ENCODE measurements around the gene KDM2A. TPM values are rescaled to one million over a fixed set of nuclear protein-coding genes. Genes with fewer than 3 reads are reported as not detected.

Gene KDM2A
- total and polyA plus RNA-seq, 2 donors (not counting 1 experiment from before 2014, with no cell fraction given), result 132 to 229 TPM

DNA sequence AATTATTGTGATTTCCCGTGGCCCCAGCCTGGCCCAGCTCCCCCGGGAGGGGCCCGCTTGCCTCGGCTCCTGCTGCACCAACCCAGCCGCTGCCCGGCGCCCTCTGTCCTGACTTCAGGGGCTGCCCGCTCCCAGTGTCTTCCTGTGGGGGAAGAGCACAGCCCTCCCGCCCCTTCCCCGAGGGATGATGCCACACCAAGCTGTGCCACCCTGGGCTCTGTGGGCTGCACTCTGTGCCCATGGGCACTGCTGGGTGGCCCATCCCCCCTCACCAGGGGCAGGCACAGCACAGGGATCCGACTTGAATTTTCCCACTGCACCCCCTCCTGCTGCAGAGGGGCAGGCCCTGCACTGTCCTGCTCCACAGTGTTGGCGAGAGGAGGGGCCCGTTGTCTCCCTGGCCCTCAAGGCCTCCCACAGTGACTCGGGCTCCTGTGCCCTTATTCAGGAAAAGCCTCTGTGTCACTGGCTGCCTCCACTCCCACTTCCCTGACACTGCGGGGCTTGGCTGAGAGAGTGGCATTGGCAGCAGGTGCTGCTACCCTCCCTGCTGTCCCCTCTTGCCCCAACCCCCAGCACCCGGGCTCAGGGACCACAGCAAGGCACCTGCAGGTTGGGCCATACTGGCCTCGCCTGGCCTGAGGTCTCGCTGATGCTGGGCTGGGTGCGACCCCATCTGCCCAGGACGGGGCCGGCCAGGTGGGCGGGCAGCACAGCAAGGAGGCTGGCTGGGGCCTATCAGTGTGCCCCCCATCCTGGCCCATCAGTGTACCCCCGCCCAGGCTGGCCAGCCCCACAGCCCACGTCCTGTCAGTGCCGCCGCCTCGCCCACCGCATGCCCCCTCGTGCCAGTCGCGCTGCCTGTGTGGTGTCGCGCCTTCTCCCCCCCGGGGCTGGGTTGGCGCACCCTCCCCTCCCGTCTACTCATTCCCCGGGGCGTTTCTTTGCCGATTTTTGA lies 166.8 kb downstream of the KDM2A start:
- TF ChIP-seq EZH2 (IDR thresholded peaks at IDR 0.05; ENCODE audit: borderline replicate concordance, insufficient read depth, low read depth, low read length, poor library complexity, severe bottlenecking), result no peak
- TF ChIP-seq, protein P1, sequence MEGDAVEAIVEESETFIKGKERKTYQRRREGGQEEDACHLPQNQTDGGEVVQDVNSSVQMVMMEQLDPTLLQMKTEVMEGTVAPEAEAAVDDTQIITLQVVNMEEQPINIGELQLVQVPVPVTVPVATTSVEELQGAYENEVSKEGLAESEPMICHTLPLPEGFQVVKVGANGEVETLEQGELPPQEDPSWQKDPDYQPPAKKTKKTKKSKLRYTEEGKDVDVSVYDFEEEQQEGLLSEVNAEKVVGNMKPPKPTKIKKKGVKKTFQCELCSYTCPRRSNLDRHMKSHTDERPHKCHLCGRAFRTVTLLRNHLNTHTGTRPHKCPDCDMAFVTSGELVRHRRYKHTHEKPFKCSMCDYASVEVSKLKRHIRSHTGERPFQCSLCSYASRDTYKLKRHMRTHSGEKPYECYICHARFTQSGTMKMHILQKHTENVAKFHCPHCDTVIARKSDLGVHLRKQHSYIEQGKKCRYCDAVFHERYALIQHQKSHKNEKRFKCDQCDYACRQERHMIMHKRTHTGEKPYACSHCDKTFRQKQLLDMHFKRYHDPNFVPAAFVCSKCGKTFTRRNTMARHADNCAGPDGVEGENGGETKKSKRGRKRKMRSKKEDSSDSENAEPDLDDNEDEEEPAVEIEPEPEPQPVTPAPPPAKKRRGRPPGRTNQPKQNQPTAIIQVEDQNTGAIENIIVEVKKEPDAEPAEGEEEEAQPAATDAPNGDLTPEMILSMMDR (IDR thresholded peaks at IDR 0.05), result no peak
- H3K4me2 ChIP-seq (replicated peaks; ENCODE audit: low read depth, low read length, poor library complexity, severe bottlenecking), result peak overlapping the region; percentile 100
- ChIA-PET POLR2A (interaction anchor here (3.5 to 6.8 kb wide), 4 partner anchors 8 to 16 kb away, joined by 13 to 131 read pairs (median 56); partner anchors contain the start of gene GRK2), CTCF (interaction anchor here (0.5 to 4.2 kb wide), 6 partner anchors 8 to 181 kb away, joined by 3 to 35 read pairs (median 3); partner anchors contain the start of gene GRK2)
- 45% methylated on average over 24 of the region's 39 CpGs for WGBS (ENCODE audit: insufficient coverage)
- Mint-ChIP-seq H3K4me1 (peaks cover 37% of the 10 kb centered on the region), H3K27me3 (no peaks in the 10 kb centered on the region), H3K4me3 (no peak overlapping the region), H3K9me3 (ENCODE audit: insufficient read depth) (no peaks in the 10 kb centered on the region), H3K27ac (peak overlapping the region; percentile 97)
- no peaks in the 10 kb centered on the region for H3K9me3 ChIP-seq (ENCODE audit: control extremely low read depth in 1 of 3, control insufficient read depth in 2 of 3, insufficient read depth in 1 of 3, low read length in 2 of 3)
- H4K20me1 ChIP-seq (ENCODE audit: control insufficient read depth, insufficient read depth, low read length, poor library complexity, severe bottlenecking), result peaks cover 48% of the 10 kb centered on the region
- peak overlapping the region; percentile 86 to 92 for H3K27ac ChIP-seq (ENCODE audit: low read length in 2 of 2)
- no peak overlapping the region for H3K4me3 ChIP-seq (ENCODE audit: control extremely low read depth in 1 of 5, extremely low read depth in 1 of 5, insufficient read depth in 1 of 5, low read depth in 2 of 5, low read length in 4 of 5)
- DNase-seq (no peak), ATAC-seq (ENCODE audit: low read depth) (no peak)
- intact Hi-C loops (cut with micrococcal nuclease), result loop anchor here (5.0 kb wide), 1 partner anchor 96 kb away; no protein-coding TSS in a partner anchor
- H3K79me2 ChIP-seq (ENCODE audit: control insufficient read depth, insufficient read depth, low read length), result peaks cover 62% of the 10 kb centered on the region
- no peak overlapping the region for H3K9ac ChIP-seq (ENCODE audit: low read length)
- peaks cover 38 to 48% of the 10 kb centered on the region in 2 donors for H3K4me1 ChIP-seq (ENCODE audit: control insufficient read depth in 2 of 2, insufficient read depth in 2 of 2, low read length in 2 of 2)
- peaks cover 0 to 74% of the 10 kb centered on the region in 2 experiments for H3K36me3 ChIP-seq (replicated peaks in 1 of 2; ENCODE audit: control extremely low read depth in 1 of 2, control insufficient read depth in 1 of 2, extremely low read depth in 1 of 2, insufficient read depth in 2 of 2, low read length in 1 of 2)
- H2AFZ ChIP-seq (ENCODE audit: insufficient read depth, low read depth, low read length, poor library complexity, severe bottlenecking), result no peak overlapping the region
- H3K27me3 ChIP-seq (replicated peaks in 1 of 4; ENCODE audit: control extremely low read depth in 1 of 4, control insufficient read depth in 3 of 4, insufficient read depth in 4 of 4, low read length in 3 of 4), result no peaks in the 10 kb centered on the region

All from B cell (primary cell).